NOMO-1 (cell line): Measurements from ENCODE around the gene B4GALNT2.
"Not testable (repeated sequence)": the region's sequence is repeated elsewhere in the genome, so short reads cannot be mapped to it uniquely, and the experiment has no call there.

Experiments used
- DNase-seq, 2 experiments: peaks; one replicate each; lab custom pipeline; 2025; ENCODE audit not compliant: unreplicated experiment in 2 of 2; lab: John Stamatoyannopoulos, UW

B4GALNT2 gene, protein sequence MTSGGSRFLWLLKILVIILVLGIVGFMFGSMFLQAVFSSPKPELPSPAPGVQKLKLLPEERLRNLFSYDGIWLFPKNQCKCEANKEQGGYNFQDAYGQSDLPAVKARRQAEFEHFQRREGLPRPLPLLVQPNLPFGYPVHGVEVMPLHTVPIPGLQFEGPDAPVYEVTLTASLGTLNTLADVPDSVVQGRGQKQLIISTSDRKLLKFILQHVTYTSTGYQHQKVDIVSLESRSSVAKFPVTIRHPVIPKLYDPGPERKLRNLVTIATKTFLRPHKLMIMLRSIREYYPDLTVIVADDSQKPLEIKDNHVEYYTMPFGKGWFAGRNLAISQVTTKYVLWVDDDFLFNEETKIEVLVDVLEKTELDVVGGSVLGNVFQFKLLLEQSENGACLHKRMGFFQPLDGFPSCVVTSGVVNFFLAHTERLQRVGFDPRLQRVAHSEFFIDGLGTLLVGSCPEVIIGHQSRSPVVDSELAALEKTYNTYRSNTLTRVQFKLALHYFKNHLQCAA

DNA sequence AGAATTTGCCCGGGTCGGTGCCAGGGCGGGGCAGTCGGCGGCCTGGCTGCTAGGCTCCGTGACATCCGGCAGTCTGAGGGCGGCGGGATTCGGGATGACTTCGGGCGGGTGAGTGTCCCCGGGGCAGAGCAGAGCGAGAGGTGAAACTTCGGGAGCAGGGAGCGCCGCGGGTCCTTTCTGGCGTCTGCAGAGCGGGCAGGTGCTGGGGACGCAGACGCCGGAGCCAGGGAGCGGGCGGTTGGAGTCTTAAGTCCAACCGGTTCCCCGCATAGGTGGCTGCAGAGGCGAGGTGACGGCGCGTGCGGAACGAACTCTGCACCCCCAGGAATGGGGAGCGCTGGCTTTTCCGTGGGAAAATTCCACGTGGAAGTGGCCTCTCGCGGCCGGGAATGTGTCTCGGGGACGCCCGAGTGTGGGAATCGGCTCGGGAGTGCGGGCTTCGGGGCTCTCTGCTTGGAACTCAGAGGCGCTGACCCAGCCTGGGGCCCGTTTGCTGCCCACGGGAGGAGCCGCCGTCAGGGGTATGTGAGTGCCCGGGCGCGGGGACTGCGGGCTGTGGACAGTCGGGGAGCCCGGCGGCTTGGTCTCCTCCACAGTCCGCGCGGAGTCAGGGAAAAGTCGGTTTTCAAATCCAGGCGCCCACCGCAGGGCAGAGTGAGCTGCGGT, at the start of gene B4GALNT2:
TSS of gene B4GALNT2 (plus strand) at position 71 of the 666 bp plus-strand sequence. CDS start at position 95, 24 bp downstream.
- no peak for DNase-seq

DNA sequence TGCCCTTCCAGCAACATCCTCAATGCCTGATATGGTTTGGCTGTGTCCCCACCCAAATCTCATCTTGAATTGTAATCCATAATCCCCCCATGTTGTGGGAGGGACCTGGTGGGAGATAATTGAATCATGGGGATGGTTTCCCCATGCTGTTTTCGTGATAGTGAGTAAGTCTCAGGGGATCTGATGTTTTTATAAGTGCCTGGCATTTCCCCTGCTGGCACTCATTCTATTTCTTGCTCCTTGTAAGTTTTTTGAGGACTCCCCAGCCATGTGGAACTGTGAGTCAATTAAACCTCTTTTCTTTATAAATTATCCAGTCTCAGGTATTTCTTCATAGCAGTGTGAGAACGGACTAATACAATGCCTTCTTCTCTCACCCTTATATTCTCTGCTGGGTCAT, 47.5 kb upstream of the B4GALNT2 start:
- not testable (repeated sequence) for DNase-seq

DNA sequence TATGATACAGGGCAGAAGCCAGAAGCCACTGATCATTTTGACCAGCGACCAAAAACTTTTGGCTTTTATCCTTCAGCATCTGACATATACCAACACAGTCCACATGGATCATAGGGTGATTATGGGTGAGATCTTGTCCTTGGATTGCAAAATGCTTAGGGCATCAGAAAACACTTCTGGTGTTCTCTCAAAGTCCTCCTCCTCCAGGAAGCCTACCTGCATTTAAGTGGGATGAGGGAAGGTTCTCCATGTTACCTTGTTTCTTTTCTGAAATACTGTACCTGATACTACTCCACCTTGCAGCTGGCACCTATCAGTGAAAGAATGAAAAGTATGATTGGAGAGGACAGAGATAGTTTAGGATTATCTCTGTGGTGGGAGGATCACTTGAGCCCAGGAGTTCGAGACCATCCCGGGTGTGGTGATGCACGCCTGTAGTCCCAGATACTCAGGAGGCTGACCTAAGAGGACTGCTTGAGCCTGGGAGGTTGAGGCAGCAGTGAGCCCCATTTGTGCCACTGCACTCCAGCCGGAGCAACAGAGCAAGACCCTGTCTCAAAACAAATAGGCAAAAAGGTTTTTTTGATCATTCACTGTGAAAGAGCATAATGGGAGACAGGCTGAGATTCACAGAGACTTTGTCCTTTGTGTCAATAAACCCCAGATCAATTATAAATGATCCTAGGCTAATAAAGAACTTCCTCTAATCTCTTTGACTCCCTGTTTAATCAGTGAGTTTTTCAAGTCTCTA, 46.8 kb upstream of the B4GALNT2 start:
- DNase-seq: no peak

DNA sequence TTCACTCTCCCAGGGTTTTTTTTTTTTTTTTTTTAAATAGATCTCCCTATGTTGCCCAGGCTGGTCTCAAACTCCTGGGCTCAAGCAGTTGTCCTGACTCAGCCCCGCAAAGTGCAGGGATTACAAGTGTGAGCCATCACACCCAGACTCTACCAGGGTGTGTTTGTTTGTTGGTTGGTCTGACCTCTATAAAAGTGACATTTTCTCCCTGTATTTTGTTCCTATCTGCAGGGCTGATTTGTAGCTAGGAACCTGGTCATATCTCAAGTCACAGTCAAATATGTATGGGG, 46.3 kb upstream of the B4GALNT2 start:
- DNase-seq: no peak

DNA sequence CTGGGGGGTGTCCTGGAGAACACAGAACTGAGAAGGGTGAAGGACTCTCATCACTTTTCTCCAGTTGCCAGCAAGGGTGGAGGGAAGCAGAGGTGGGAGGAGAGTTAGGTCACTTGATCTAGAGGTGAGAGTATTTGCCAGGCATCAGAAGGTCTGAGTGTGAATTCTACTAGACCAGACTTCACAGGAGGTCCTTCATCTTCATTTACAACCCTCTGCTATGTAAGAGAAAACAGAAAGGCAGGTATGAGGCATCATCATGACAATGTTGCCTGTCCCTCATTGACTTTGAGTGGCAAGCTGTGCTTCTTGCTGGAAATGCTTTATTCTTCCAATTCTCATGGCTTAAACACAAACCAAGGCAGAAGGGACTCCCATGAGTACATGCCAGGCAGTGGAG, 45.9 kb upstream of the B4GALNT2 start:
- no peak for DNase-seq

DNA sequence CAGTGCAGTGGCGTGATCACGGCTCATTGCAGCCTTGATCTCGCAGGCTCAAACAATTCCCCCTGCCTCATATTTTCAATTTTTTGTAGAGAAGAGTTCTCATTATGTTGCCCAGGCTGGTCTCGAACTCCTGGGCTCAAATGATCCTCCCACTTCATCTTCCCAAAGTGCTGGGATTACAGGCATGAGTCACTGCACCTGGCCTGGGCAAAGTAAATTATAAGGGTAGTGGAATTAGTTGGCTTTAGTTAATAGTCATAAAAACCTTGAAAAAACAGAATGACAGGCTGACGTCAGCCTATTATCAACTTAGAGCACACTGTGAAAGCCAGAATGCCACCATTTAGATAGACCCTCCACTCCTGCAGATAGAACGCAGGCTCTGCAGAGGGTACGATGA, 43.5 kb upstream of the B4GALNT2 start:
- DNase-seq: no peak

DNA sequence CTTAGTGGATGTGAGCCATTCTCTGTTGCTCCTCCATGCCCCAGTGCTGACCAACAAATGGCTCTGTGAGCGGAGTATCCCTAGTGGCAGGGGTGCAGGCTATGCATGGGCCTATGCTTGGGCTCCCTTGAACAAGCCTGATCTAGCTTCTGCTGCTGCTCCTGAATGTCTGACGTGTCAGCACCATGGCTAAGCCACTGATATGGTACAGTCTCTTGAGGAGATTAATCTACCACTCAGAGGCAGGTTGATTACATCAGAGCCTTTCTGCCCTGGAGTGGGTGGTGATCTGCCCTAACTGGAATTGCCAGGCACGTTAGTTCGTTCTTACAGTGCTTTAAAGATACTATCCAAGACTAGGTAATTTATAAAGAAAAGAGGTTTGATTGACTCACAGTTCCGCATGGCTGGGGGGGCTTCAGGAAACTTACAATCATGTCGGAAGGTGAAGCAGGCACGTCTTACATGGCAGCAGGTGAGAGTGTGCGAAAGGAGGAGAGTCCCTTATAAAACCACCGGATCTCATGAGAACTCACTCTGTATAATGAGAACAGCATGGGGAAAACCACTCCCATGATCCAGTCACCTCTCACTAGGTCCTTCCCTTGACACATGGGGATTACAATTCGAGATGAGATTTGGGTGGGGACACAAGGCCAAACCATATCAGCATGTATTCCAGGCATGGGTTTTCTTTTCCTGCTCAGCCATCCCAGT, 41.5 kb upstream of the B4GALNT2 start:
- no peak for DNase-seq

DNA sequence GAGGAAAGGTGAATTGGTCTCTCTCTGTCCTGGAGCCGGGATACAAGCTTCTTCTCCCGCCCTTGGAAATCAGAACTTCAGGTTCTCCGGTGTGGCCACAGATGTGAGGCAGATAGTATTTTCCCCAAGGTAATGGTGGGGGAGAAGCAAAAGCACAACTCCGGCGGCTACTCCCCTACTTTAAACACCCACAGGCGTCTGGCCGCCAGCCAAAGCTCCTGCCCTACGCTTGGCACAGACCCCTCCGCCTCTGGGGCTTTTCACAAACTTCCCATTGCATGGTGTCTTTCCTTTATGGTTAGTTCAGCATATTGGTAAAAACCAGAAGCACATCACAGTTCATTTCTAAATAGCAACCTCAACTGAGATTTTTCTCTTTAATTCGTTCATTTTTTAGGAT, 39.4 kb upstream of the B4GALNT2 start:
- DNase-seq: no peak

DNA sequence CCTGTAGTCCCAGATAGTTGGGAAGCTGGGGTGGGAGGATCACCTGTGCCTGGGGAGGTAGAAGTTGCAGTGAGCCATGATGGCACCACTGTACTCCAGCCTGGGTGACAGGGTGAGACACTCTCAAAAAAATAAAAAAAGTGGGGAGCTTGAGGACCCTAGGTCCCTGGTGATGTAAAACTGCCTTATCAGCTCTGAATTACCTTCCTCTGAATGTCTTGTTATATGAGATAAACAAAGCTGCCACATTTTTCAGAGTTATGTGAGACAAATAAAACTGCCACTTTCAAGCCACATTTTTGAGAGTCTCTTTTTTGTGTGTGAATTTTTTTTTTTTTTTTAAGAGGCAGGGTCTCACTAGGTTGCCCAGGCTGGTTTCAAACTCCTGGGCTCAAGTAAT, 32.0 kb upstream of the B4GALNT2 start:
- no peak for DNase-seq

DNA sequence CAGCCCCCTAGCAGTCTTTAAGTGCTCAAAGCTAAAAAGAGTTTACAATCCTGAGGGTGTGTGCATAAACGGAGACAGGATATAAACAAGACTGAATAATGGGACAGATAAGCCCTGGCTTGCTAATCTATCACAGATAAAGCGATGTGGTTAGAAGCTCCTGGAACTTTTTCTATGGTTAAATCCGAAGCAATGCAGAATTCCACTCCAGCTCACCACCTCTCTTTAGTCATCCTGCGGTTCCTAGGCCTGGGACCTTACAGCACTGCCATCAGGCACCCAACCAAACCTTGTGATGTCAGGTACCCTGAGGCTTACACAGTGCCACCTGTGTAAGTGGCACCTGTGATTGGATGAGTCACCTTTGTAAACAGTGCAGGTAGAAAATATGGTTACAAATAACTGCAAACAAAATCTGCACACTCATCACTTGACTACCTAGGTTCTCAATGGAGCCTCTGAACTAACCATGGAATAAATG, 31.5 kb upstream of the B4GALNT2 start:
- no peak for DNase-seq

DNA sequence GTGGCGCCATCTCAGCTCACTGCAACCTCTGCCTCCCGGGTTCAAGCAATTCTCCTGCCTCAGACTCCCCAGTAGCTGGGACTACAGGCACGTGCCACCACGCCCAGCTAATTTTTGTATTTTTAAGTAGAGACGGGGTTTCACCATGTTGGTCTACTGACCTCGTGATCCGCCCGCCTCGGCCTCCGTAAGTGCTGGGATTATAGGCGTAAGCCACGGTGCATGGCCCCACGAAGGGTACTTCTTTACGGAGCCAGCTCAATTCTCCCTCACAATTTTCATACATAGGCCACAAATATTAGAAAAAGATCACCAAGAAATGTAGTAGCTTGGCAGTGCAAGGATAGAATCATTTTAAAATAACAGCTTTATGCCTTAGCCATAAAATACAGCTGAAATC, 29.2 kb upstream of the B4GALNT2 start:
- DNase-seq: not testable (repeated sequence)

DNA sequence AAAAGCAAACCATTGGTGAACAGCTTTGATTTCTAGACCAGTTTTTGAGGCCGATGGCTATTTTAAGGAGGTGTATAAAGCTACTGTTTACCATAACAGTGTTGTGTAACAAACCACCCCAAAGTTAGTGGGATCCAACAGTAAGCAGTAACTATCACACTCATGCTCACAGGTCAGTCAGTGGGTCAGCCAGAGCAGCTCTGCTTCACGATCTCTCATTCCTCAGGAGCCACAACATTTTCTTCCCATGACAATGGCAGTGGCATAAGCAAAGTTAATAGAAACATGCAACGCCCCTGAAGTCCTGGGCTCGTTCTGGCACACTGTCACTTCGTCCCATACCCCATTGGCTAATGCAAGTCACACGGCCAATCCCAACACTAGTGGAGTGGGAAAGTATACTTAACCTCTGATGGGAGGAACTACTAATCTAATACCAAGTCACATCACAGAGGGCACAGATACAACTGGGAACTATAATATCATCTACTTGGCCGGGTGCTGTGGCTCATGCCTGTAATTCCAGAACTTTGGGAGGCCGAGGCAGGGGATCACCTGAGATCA, 28.0 kb upstream of the B4GALNT2 start:
- no peak for DNase-seq

DNA sequence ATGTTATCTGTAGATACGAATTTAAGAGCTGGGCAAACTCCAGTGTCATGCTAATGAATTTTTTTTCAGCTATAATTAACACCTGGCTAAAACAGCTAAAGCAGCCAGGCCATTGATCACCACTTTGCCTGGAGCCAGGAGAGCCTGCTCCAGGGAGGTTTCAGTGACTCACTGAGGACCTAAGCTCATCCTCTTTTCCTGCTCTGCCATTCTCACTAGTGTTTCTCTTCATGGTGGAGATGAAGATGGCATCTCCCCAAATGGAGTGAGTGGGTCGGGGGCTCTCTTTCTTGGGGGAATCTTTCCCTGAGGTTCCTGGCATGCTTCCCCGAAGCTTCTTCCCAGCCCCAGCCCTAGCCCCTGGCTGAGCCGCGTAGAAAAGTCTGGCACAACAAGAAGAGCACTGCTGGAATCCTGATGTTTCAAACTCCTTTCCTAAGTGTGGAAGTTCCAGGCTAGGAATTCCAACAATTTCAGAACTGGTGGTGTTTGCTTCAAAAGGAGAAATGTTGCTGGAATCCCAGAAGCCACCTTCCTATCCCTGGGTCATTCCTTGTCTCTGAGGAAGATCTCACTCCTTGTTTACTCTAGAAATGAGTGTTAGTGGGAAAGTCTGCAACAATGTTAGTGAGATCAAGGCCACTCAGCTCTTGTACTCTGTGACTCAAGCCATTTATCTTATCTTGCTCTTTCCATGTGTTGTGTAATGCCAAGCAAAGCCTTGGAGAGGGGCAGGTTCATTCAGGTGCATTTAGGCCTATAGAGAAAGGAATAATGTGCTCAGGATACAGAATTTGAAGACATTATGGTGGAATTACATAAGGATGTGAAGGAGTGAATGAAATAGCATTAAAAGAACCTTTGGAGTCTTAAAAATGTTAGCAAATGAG, 26.0 kb upstream of the B4GALNT2 start:
- no peak for DNase-seq

DNA sequence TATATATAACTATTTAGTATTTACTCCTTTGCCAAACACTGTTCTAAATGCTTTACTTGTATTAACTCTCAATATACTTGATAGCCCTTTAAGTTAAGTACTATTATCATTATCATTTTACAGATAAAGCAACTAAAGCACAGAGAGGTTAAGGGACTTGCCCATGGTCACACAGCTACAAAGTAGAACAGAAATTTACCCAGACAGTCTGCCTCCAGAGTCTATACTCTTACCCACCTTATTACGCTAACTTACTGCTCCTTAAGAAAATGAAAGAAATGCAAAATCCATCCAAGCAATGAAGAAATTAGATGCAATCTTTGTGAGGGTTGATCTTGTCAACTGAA, 25.4 kb upstream of the B4GALNT2 start:
- no peak for DNase-seq

DNA sequence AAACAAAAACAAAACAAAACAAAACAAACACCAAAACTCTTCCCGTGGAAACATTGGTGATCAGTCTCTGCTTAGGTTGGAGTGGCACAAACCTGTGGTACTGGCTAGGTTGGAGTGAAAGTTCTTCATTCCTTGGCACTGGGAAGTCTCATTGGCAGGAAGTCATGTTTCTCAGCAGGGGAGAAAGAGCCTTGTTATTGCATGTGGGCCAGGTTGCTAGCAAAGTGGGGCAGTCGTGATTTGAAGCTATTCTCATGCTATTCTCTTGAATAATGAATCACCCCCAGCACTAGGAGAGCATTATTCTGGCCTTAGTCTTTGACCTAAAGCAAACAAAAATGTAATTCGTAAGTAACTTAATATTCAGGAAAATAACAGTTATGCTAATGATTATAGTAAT, 24.3 kb upstream of the B4GALNT2 start:
- no peak for DNase-seq

DNA sequence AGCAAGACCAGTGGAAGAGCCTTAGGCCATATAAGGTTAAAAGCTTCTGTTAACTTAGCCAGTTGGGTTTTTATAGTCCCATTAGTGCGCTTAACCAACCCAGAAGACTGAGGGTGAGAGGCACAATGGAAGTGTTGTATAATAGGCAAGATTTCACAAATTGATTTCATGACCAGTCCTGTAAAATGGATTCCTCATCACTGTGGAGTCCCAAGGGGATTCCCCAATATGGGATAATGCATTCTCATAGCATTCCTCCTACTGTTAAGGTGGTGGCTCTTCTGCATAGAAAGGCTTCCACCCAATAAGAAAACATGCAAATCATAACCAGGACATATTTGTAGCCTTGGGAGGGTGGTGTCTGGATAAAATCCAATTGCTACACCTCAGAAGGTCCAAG, 22.1 kb upstream of the B4GALNT2 start:
- DNase-seq: no peak

DNA sequence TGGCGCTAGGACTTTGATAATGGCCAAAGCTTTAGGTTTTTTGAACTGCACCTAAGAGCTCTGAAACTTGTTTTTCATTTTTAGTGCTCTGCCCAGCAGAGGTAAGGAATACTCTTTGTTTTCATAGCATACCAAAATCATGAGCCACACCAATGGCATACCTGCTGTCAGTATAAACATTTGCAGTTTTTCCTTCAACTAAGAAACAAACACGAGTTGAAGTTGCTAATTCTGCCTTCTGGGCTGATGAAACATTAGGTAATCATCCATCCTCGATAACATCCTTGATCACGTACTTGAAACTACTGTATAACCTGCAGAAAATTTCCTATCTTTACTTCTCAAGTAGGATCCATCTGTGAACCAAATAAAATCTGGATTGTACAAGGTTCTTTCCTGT, 20.6 kb upstream of the B4GALNT2 start:
- DNase-seq: no peak

DNA sequence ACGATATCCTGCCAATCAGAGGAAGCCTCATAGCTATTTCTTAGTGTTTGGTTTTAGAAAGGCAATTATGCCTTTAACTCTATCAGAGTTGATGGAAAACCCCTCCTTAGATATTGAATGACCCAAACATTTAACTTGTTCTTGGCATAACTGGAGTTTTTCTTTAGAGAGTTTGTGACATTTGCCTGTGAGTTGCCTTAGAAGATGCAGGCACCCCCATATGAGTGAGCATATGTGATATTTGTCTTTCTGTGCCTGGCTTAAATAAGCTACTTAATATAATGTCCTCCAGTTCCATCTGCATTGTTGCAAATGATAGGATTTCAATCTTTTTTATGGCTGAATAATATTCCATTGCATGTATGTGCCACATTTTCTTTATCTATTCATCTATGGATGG, 19.6 kb upstream of the B4GALNT2 start:
- no peak for DNase-seq

DNA sequence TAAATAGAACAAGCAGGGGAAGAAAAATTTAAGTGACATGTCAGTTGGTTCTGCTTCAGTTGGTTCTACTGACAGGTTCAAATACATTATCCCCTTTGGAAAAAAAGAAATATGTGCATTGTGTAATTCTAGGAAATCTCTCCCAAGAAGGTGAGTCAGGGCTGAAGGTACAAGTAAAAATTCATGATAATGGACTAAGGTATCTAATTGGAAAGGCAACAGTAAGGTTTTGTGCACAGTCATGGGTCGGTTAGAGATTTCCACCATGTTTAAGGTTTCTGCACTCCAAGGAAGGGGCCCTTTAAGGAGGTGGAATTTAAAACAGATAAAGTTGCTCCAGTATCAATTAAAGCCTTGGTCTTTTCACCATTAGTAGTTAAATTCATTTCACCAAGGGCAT, 17.9 kb upstream of the B4GALNT2 start:
- no peak for DNase-seq
